ENCODE results near the gene LRRFIP1. TPM values are rescaled to one million over a fixed set of nuclear protein-coding genes. Genes with fewer than 3 reads are reported as not detected.

Gene LRRFIP1
- total and polyA plus RNA-seq, 9 of the 15 experiments (the other 6 are each of a cell fraction or from before 2014, with no cell fraction given): 13.1 to 45.2 (median 31.3) TPM

DNA sequence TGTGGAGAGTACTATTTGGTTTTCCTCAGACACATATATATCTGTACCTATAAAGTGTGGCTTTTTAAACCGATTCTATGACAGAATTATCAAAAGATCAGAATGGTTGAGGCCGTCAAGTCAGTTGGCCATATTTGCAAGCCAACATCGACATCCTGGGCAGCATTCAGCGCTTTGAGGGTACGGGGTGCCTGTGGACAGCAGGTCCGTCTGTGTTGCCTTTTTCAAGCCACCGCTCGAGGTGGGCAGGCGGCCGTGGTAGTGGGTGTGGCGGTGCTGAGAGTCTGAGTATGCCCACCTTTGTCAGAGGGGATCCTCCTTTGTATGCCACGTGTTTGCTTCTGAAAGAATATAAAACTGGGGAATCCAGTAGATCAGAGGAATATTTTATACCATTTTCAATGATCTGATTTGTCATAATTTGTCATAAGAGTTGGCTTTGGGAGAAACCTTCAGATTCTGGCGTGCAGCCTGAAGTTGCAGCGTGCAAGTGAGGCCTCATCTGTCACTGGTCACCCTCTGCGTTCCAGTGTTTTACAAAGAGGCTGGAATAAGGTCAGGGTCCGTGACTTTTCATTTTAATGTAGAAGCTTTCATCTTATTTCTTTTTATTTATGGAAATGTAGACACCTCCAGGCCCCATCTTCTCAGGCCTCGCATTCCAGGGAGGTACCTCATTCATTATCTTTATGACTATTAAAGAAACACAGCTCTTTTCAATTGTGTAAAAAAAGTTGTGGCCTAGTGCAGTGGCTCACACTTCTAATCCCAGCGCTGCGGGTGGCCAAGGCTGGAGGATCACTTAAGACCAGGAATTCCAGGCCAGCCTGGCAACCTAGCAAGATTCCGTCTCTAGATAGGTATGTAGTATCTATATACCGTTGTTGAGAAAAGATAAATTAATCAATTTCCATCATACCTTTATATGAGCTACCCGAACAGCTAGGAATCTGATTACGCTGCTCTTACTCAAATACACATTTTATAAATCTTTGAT lies 133.4 kb downstream of the LRRFIP1 start:
- intact Hi-C loops (cut with micrococcal nuclease): no loop called here
- TF ChIP-seq FOXM1 (IDR thresholded peaks at IDR 0.05; ENCODE audit: low read depth): no peak
- no peak for TF ChIP-seq FOXM1 (CRISPR knock-in tag; IDR thresholded peaks at IDR 0.05; ENCODE audit: low read depth)
- no peak for TF ChIP-seq ZNF586 (CRISPR knock-in tag; conservative IDR thresholded peaks at IDR 0.05)
- TF ChIP-seq, protein P1, sequence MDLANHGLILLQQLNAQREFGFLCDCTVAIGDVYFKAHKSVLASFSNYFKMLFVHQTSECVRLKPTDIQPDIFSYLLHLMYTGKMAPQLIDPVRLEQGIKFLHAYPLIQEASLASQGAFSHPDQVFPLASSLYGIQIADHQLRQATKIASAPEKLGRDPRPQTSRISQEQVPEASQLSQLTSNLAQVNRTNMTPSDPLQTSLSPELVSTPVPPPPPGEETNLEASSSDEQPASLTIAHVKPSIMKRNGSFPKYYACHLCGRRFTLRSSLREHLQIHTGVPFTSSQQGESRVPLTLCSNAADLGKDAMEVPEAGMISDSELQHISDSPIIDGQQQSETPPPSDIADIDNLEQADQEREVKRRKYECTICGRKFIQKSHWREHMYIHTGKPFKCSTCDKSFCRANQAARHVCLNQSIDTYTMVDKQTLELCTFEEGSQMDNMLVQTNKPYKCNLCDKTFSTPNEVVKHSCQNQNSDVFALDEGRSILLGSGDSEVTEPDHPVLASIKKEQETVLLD (IDR thresholded peaks at IDR 0.05): no peak
- TF ChIP-seq DMBX1 (CRISPR knock-in tag; IDR thresholded peaks at IDR 0.05; ENCODE audit: borderline replicate concordance): no peak
- no peak for TF ChIP-seq ZNF764 (CRISPR knock-in tag; IDR thresholded peaks at IDR 0.05; ENCODE audit: low read depth)
- no peak for TF ChIP-seq IFI16 (CRISPR knock-in tag; IDR thresholded peaks at IDR 0.05)
- no peak for TF ChIP-seq ZNF551 (CRISPR knock-in tag; IDR thresholded peaks at IDR 0.05)
- TF ChIP-seq MAFF (IDR thresholded peaks at IDR 0.05; ENCODE audit: low read length): no peak
- TF ChIP-seq, protein P2, sequence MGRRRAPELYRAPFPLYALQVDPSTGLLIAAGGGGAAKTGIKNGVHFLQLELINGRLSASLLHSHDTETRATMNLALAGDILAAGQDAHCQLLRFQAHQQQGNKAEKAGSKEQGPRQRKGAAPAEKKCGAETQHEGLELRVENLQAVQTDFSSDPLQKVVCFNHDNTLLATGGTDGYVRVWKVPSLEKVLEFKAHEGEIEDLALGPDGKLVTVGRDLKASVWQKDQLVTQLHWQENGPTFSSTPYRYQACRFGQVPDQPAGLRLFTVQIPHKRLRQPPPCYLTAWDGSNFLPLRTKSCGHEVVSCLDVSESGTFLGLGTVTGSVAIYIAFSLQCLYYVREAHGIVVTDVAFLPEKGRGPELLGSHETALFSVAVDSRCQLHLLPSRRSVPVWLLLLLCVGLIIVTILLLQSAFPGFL (CRISPR knock-in tag; IDR thresholded peaks at IDR 0.05): no peak
- TF ChIP-seq, protein P3, sequence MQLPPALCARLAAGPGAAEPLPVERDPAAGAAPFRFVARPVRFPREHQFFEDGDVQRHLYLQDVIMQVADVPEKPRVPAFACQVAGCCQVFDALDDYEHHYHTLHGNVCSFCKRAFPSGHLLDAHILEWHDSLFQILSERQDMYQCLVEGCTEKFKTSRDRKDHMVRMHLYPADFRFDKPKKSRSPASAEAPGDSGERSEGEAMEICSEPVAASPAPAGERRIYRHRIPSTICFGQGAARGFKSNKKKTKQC (CRISPR knock-in tag; IDR thresholded peaks at IDR 0.05): no peak
- TF ChIP-seq TBL1XR1 (IDR thresholded peaks at IDR 0.05; ENCODE audit: low read length in 2 of 2): no peak
- Histone ChIP-seq H3K9me1 (ENCODE audit: control insufficient read depth, insufficient read depth, low read length) (no peaks in the 10 kb centered on the region), H3K4me2 (ENCODE audit: insufficient read depth, low read length) (no peak overlapping the region), H3K4me1 (replicated peaks in 1 of 2; ENCODE audit: control insufficient read depth in 2 of 2, insufficient read depth in 2 of 2, low read length in 2 of 2) (no peaks in the 10 kb centered on the region), H3K27ac (ENCODE audit: extremely low read depth, low read depth, low read length) (no peak overlapping the region), H2AFZ (ENCODE audit: low read depth, low read length) (no peak overlapping the region), H3K36me3 (ENCODE audit: control insufficient read depth, insufficient read depth, low read length) (peaks cover 31% of the 10 kb centered on the region; the same call in 2 of the 3 replicates), H3K9me3 (replicated peaks; ENCODE audit: control insufficient read depth, insufficient read depth, low read depth, low read length) (no peaks in the 10 kb centered on the region), H3K4me3 (no peak overlapping the region), H4K20me1 (replicated peaks; ENCODE audit: control insufficient read depth, insufficient read depth, low read length) (no peaks in the 10 kb centered on the region), H3K27me3 (ENCODE audit: control insufficient read depth in 2 of 2, insufficient read depth in 2 of 2, low read length in 2 of 2) (no peaks in the 10 kb centered on the region), H3K79me2 (ENCODE audit: control insufficient read depth, insufficient read depth, low read length) (no peaks in the 10 kb centered on the region), H3K9ac (ENCODE audit: insufficient read depth in 1 of 2, low read depth in 2 of 2, low read length in 2 of 2) (no peak overlapping the region)
- ATAC-seq (no peak), FAIRE-seq (no peak), DNase-seq (ENCODE audit: extremely low read depth in 1 of 4, low spot score in 3 of 4) (no peak)
- in situ Hi-C loops (cut with MboI): no loop called here
- CTCF ChIA-PET (ENCODE audit: low intra/inter-chr PET ratio): no interaction called here
- BruUV-seq (replicated peaks): no TSS peak
- POLR2A ChIA-PET: no interaction called here
- WGBS (ENCODE audit: insufficient coverage, low coverage, missing lambda C conversion rate): 94% methylated on average over 20 of the region's 23 CpGs

Measured in K562 (cell line).